HG03135 (cell line): Measurements from ENCODE around the gene CAB39.
"Not testable (repeated sequence)": the region's sequence is repeated elsewhere in the genome, so short reads cannot be mapped to it uniquely, and the experiment has no call there.

Experiments
- ATAC-seq: cut with Tn5 transposase; IDR thresholded peaks from one replicate; pipeline ENCODE4 v1.9.1; 2021; ENCODE audit warnings: mild to moderate bottlenecking, moderate library complexity; ENCODE audit not compliant: unreplicated experiment

CAB39 gene

GRCh38 chr2:230713331-230714135, 891 bp downstream of the CAB39 start:
- ATAC-seq = peak; percentile 18

- ATAC-seq = no peak
Measured at GRCh38 chr2:230714136-230714480, 1.5 kb downstream of the CAB39 start.

GRCh38 chr2:230715201-230715600, 2.6 kb downstream of the CAB39 start:
- ATAC-seq = no peak

GRCh38 chr2:230716588-230716987, 3.9 kb downstream of the CAB39 start:
- no peak for ATAC-seq

GRCh38 chr2:230717600-230717999, 5.0 kb downstream of the CAB39 start:
- no peak for ATAC-seq

GRCh38 chr2:230719340-230719739, 6.7 kb downstream of the CAB39 start:
- ATAC-seq = no peak

GRCh38 chr2:230721712-230722111, 9.1 kb downstream of the CAB39 start:
- ATAC-seq = no peak

GRCh38 chr2:230722207-230722885, 9.7 kb downstream of the CAB39 start:
- no peak for ATAC-seq

- ATAC-seq = no peak
Measured at GRCh38 chr2:230723363-230723762, 10.7 kb downstream of the CAB39 start.

GRCh38 chr2:230724957-230725356, 12.3 kb downstream of the CAB39 start:
- not testable (repeated sequence) for ATAC-seq

- ATAC-seq = no peak
Measured at GRCh38 chr2:230731512-230731911, 18.9 kb downstream of the CAB39 start.

- no peak for ATAC-seq
Measured at GRCh38 chr2:230732914-230733401, 20.3 kb downstream of the CAB39 start.

GRCh38 chr2:230734247-230735175, 21.9 kb downstream of the CAB39 start:
- ATAC-seq = no peak

GRCh38 chr2:230735884-230736283, 23.2 kb downstream of the CAB39 start:
- ATAC-seq = no peak

- ATAC-seq = no peak
Measured at GRCh38 chr2:230737300-230737699, 24.7 kb downstream of the CAB39 start.

GRCh38 chr2:230737791-230738226, 25.2 kb downstream of the CAB39 start:
- ATAC-seq = no peak

- no peak for ATAC-seq
Measured at GRCh38 chr2:230738391-230738811, 25.8 kb downstream of the CAB39 start.

GRCh38 chr2:230738924-230739323, 26.3 kb downstream of the CAB39 start:
- no peak for ATAC-seq

GRCh38 chr2:230739961-230740360, 27.3 kb downstream of the CAB39 start:
- no peak for ATAC-seq

GRCh38 chr2:230742781-230743180, 30.1 kb downstream of the CAB39 start:
- ATAC-seq = no peak

- no peak for ATAC-seq
Measured at GRCh38 chr2:230746213-230746612, 33.6 kb downstream of the CAB39 start.
